H1 (cell line): Measurements from ENCODE around the gene ZNF541. TPM values are rescaled to one million over a fixed set of nuclear protein-coding genes. Genes with fewer than 3 reads are reported as not detected.

Source experiments
- CTCF ChIA-PET: fragments of 300-600 bp; sonication (Branson Sonifier 250); formaldehyde crosslinking; loops from one replicate; lab custom pipeline; 2021; ENCODE audit not compliant: partially characterized antibody; lab: Charles Lee
- POLR2A ChIA-PET: fragments of 300-600 bp; sonication (Branson Sonifier 250); formaldehyde crosslinking; loops from one replicate; lab custom pipeline; 2021; ENCODE audit warnings: inconsistent platforms; ENCODE audit not compliant: partially characterized antibody; lab: Charles Lee
- DNase-seq, 2 experiments: peaks; one replicate each; pipeline versions ENCODE4 v3.0.0 to v3.0.0-alpha.2; 2010 to 2022; ENCODE audit warnings: low spot score in 2 of 2, low read depth in 1 of 2, mixed read lengths in 1 of 2
- FAIRE-seq: peaks from 2 replicates; lab custom pipeline; 2011; peaks lifted over from hg19 to GRCh38; lab: Jason Lieb, UNC
- H2AFZ ChIP-seq: 2 replicates; pipeline ENCODE4 v1.8.1; 2012; ENCODE audit warnings: low read length, inconsistent platforms
- H2AK5ac ChIP-seq: 2 replicates; pipeline ENCODE4 v1.6.1; 2013; ENCODE audit warnings: low read depth, low read length
- H2BK120ac ChIP-seq: replicated peaks from 2 replicates; pipeline ENCODE3; 2013; ENCODE audit warnings: low read depth, low read length, inconsistent platforms
- H2BK12ac ChIP-seq: 2 replicates; pipeline ENCODE4 v1.6.1; 2013; ENCODE audit warnings: low read depth, low read length
- H2BK15ac ChIP-seq: 2 replicates; pipeline ENCODE4 v1.6.1; 2013; ENCODE audit warnings: low read length
- H2BK20ac ChIP-seq: 2 replicates; pipeline ENCODE4 v1.6.1; 2013; ENCODE audit warnings: low read length
- H2BK5ac ChIP-seq: 2 replicates; pipeline ENCODE4 v1.6.1; 2013; ENCODE audit warnings: low read depth, low read length
- H3K14ac ChIP-seq: 2 replicates; pipeline ENCODE4 v1.6.1; 2013; ENCODE audit warnings: inconsistent platforms; ENCODE audit not compliant: insufficient read length
- H3K18ac ChIP-seq: 2 replicates; pipeline ENCODE4 v1.6.1; 2013; ENCODE audit warnings: low read length; ENCODE audit errors: extremely low read depth
- H3K23ac ChIP-seq: 2 replicates; pipeline ENCODE4 v1.6.1; 2013; ENCODE audit warnings: inconsistent platforms; ENCODE audit not compliant: insufficient read length
- H3K23me2 ChIP-seq: 2 replicates; pipeline ENCODE4 v1.6.1; 2013; ENCODE audit warnings: low read depth, low read length
- H3K27ac ChIP-seq: 2 replicates; pipeline ENCODE4 v1.6.1; 2011; ENCODE audit warnings: low read depth, low read length, inconsistent platforms
- H3K27me3 ChIP-seq, 4 experiments: replicated peaks in 1 of 4; 1 replicate in 1 of 4; 2 replicates in 3 of 4; pipeline versions ENCODE4 v1.6.1 to v1.8.1; 2011 to 2013; ENCODE audit warnings: low read length in 3 of 4, mild to moderate bottlenecking in 3 of 4, inconsistent platforms in 2 of 4, mixed read lengths in 2 of 4, moderate library complexity in 1 of 4; ENCODE audit not compliant: control insufficient read depth in 3 of 4, insufficient read depth in 3 of 4; ENCODE audit errors: extremely low read depth in 1 of 4
- H3K36me3 ChIP-seq, 4 experiments: 2 replicates each; pipeline versions ENCODE4 v1.6.1 to v1.8.1; 2011 to 2013; ENCODE audit warnings: mild to moderate bottlenecking in 4 of 4, low read length in 3 of 4, moderate library complexity in 2 of 4, control low read depth in 1 of 4, inconsistent platforms in 1 of 4; ENCODE audit not compliant: insufficient read depth in 4 of 4, control insufficient read depth in 2 of 4
- H3K4ac ChIP-seq: replicated peaks from 2 replicates; pipeline ENCODE3; 2013; ENCODE audit warnings: low read length, low read depth, mixed read lengths, inconsistent platforms; ENCODE audit not compliant: insufficient read length
- H3K4me1 ChIP-seq, 4 experiments: replicated peaks in 1 of 4; 1 replicate in 1 of 4; 2 replicates in 3 of 4; pipeline versions ENCODE4 v1.6.1 to v1.8.1; 2011 to 2013; ENCODE audit warnings: low read length in 3 of 4, inconsistent platforms in 2 of 4, mixed read lengths in 1 of 4; ENCODE audit not compliant: insufficient read depth in 4 of 4, control insufficient read depth in 3 of 4
- H3K4me2 ChIP-seq, 2 experiments: 2 replicates each; pipeline versions ENCODE4 v1.6.1 to v1.8.1; 2011 to 2013; ENCODE audit warnings: low read depth in 2 of 2, low read length in 2 of 2, control low read depth in 1 of 2, inconsistent platforms in 1 of 2, mild to moderate bottlenecking in 1 of 2; ENCODE audit not compliant: insufficient read depth in 1 of 2
- H3K4me3 ChIP-seq, 4 experiments: fragments of 200-600, 300-600 bp in 1 of 4; sonication (generic), shearing (Covaris generic), sonication (Bioruptor Twin) in 1 of 4; 2 replicates each; pipeline versions ENCODE4 v1.5.1 to v1.8.1; 2011 to 2016; ENCODE audit warnings: low read length in 4 of 4, low read depth in 3 of 4, control low read depth in 2 of 4, inconsistent platforms in 2 of 4, mild to moderate bottlenecking in 2 of 4, mixed read lengths in 1 of 4, moderate library complexity in 1 of 4; ENCODE audit not compliant: insufficient read depth in 2 of 4; ENCODE audit errors: extremely low read depth in 1 of 4
- H3K56ac ChIP-seq: replicated peaks from 2 replicates; pipeline ENCODE3; 2013; ENCODE audit warnings: low read depth, mild to moderate bottlenecking, mixed read lengths, low read length, inconsistent platforms; ENCODE audit not compliant: insufficient read length
- H3K79me1 ChIP-seq: 2 replicates; pipeline ENCODE4 v1.6.1; 2013; ENCODE audit warnings: low read depth, low read length, control low read depth
- H3K79me2 ChIP-seq, 2 experiments: 2 replicates each; pipeline versions ENCODE4 v1.6.1 to v1.8.1; 2012 to 2013; ENCODE audit warnings: low read length in 2 of 2, mild to moderate bottlenecking in 2 of 2, inconsistent platforms in 1 of 2; ENCODE audit not compliant: insufficient read depth in 2 of 2, control insufficient read depth in 1 of 2
- H3K9ac ChIP-seq, 4 experiments: replicated peaks in 1 of 4; 1 replicate in 1 of 4; 2 replicates in 3 of 4; pipeline versions ENCODE4 v1.6.1 to v1.8.1; 2011 to 2013; ENCODE audit warnings: low read depth in 3 of 4, low read length in 3 of 4, control low read depth in 2 of 4, mild to moderate bottlenecking in 2 of 4, moderate library complexity in 2 of 4, inconsistent platforms in 1 of 4; ENCODE audit errors: extremely low read depth in 1 of 4
- H3K9me3 ChIP-seq, 2 experiments: 2 replicates each; pipeline versions ENCODE4 v1.6.1 to v1.8.1; 2012 to 2013; ENCODE audit warnings: mild to moderate bottlenecking in 2 of 2, moderate library complexity in 2 of 2, control low read depth in 1 of 2, inconsistent platforms in 1 of 2, low read depth in 1 of 2, low read length in 1 of 2, mixed read lengths in 1 of 2; ENCODE audit not compliant: insufficient read depth in 2 of 2
- H4K20me1 ChIP-seq, 2 experiments: replicated peaks in 1 of 2; 2 replicates each; pipeline versions ENCODE3 to v1.8.1; 2011 to 2013; ENCODE audit warnings: inconsistent platforms in 2 of 2, low read length in 2 of 2, mild to moderate bottlenecking in 1 of 2; ENCODE audit not compliant: insufficient read depth in 2 of 2, control insufficient read depth in 1 of 2
- H4K5ac ChIP-seq: 2 replicates; pipeline ENCODE4 v1.6.1; 2013; ENCODE audit warnings: low read length, low read depth, mixed read lengths, inconsistent platforms; ENCODE audit not compliant: insufficient read length
- H4K8ac ChIP-seq: 2 replicates; pipeline ENCODE4 v1.8.0; 2013; ENCODE audit warnings: mild to moderate bottlenecking, moderate library complexity, low read length, inconsistent platforms; ENCODE audit not compliant: insufficient read depth; ENCODE audit errors: extremely low read depth
- H4K91ac ChIP-seq: replicated peaks from 2 replicates; pipeline ENCODE3; 2013; ENCODE audit warnings: low read length, mixed read lengths, inconsistent platforms; ENCODE audit not compliant: insufficient read length
- CBX5 ChIP-seq: fragments of 300-800, 300-1000 bp; sonication (generic); IDR thresholded peaks from 2 replicates; pipeline ENCODE4 v1.7.1; 2016; ENCODE audit warnings: antibody characterized with exemption, low read length, low read depth
- EP300 ChIP-seq, 2 experiments: IDR thresholded peaks; 1 replicate in 1 of 2; 2 replicates in 1 of 2; pipeline ENCODE4 v1.6.1; 2011 to 2012; ENCODE audit warnings: low read depth in 2 of 2, low read length in 2 of 2, mild to moderate bottlenecking in 2 of 2, borderline replicate concordance in 1 of 2, inconsistent platforms in 1 of 2, moderate library complexity in 1 of 2
- EZH2 ChIP-seq: fragments of 200-600 bp; sonication (generic); IDR thresholded peaks from 2 replicates; pipeline ENCODE4 v1.7.1; 2012; ENCODE audit warnings: low read depth, mild to moderate bottlenecking, moderate library complexity, low read length, inconsistent platforms; ENCODE audit not compliant: severe bottlenecking
- GTF2F1 ChIP-seq: IDR thresholded peaks from 2 replicates; pipeline ENCODE4 v1.6.1; 2012; ENCODE audit warnings: low read depth, low read length, improper control_type of control experiment, borderline replicate concordance
- HDAC2 ChIP-seq, 2 experiments: fragments of 300-600 bp in 1 of 2; sonication (generic) in 1 of 2; IDR thresholded peaks; 2 replicates each; pipeline ENCODE4 v1.6.1; 2011 to 2012; ENCODE audit warnings: low read depth in 2 of 2, low read length in 2 of 2, mild to moderate bottlenecking in 2 of 2, moderate library complexity in 2 of 2, borderline replicate concordance in 1 of 2, inconsistent platforms in 1 of 2
- POU5F1 ChIP-seq: IDR thresholded peaks from 2 replicates; pipeline ENCODE4 v1.6.1; 2011; ENCODE audit warnings: low read depth, mild to moderate bottlenecking, low read length, moderate library complexity
- WGBS, 2 experiments: shearing (Covaris generic) in 1 of 2; methylation state at CpG; one replicate each; pipeline versions ENCODE4 v1.1.6 to v1.1.7; 2013 to 2015; ENCODE audit warnings: low lambda C conversion rate in 2 of 2, mixed read lengths in 2 of 2, inconsistent platforms in 1 of 2, low coverage in 1 of 2, missing lambda C conversion rate in 1 of 2; ENCODE audit not compliant: insufficient replicate concordance in 2 of 2, insufficient coverage in 1 of 2, insufficient read length in 1 of 2; ENCODE audit errors: extremely low coverage in 1 of 2, missing lambda C conversion rate in 1 of 2; 5-methylcytosine and 5-hydroxymethylcytosine counted together
- polyA plus RNA-seq, 7 experiments: library from polyadenylated mRNA; depleted of rRNA in 3 of 7; stranded (reverse) in 5 of 7; unstranded in 2 of 7; fragments of >200 nt in 5 of 7; fragments of 200-250 nt in 2 of 7; gene quantifications; 1 replicate in 5 of 7; 2 replicates in 1 of 7; 4 replicates in 1 of 7; pipeline versions ENCODE4 v1.2.1 to v1.2.3, GENCODE V29; 2011 to 2013; ENCODE audit warnings: missing spikeins in 2 of 7, mixed read lengths in 2 of 7
- total RNA-seq: library from RNA; stranded (reverse); fragmentation: NEBNext Ultra II Directional; extraction: Animal tissue kit (Norgen Biotek cat#: 25700); gene quantifications from 2 replicates; pipeline ENCODE4 v1.2.1, GENCODE V29; 2021
- TF ChIP-seq, protein P1 (sequence below): IDR thresholded peaks from 2 replicates; pipeline ENCODE4 v1.6.1; 2011; ENCODE audit warnings: low read depth, mild to moderate bottlenecking, low read length; ENCODE audit not compliant: insufficient read depth

Gene ZNF541
- total and polyA plus RNA-seq, 2 of the 8 experiments (the other 6 are each of a cell fraction or from before 2014, with no cell fraction given) = 0.05 TPM; not detected in 1

DNA sequence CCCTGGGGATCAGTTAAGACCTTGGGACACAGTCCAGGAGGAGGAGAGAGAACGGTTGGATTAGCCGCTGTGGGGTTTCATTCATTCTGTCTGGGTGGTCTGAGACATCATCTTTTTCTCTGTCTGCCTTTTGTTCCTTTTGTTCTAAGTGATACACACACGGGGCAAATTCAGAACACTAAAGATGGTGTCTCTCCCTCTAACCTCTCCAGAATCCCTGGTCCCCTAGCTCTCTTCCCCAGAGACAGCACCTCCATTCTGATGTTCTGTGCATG lies 41.0 kb upstream of the ZNF541 start:
- H2BK12ac ChIP-seq = peak overlapping the region; percentile 77
- no peak overlapping the region for H2BK20ac ChIP-seq
- no peak overlapping the region for H3K18ac ChIP-seq
- H3K4me2 ChIP-seq = peak overlapping the region; percentile 45 to 57
- no peak overlapping the region for H2BK120ac ChIP-seq
- H3K23me2 ChIP-seq = peaks cover 3% of the 10 kb centered on the region; the same call in 1 of the 2 replicates
- H4K20me1 ChIP-seq = peaks cover 8 to 22% of the 10 kb centered on the region in 2 experiments
- peaks cover 21 to 49% (median 36%) of the 10 kb centered on the region in 4 experiments for H3K4me1 ChIP-seq
- TF ChIP-seq EP300 (IDR thresholded peaks at IDR 0.05; ENCODE audit: borderline replicate concordance in 1 of 2, low read depth in 2 of 2, low read length in 2 of 2) (no peak), HDAC2 (IDR thresholded peaks at IDR 0.05; ENCODE audit: borderline replicate concordance in 1 of 2, low read depth in 2 of 2, low read length in 2 of 2) (no peak), EZH2 (no peak), GTF2F1 (no peak), CBX5 (no peak), POU5F1 (no peak)
- TF ChIP-seq, protein P1, sequence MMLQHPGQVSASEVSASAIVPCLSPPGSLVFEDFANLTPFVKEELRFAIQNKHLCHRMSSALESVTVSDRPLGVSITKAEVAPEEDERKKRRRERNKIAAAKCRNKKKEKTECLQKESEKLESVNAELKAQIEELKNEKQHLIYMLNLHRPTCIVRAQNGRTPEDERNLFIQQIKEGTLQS = no peak
- H3K4me3 ChIP-seq = peak overlapping the region in 1 of 4 experiments; percentile 14; a peak in 2 of 8 replicates
- H4K5ac ChIP-seq = no peak overlapping the region
- no peak overlapping the region for H3K14ac ChIP-seq
- peak overlapping the region; percentile 98 for H2BK5ac ChIP-seq
- no peak overlapping the region for H2BK15ac ChIP-seq
- no peak overlapping the region for H4K8ac ChIP-seq
- no peak overlapping the region for H4K91ac ChIP-seq
- H3K9me3 ChIP-seq = no peaks in the 10 kb centered on the region
- H3K27me3 ChIP-seq = no peaks in the 10 kb centered on the region
- no peak overlapping the region for H3K56ac ChIP-seq
- FAIRE-seq (no peak), DNase-seq (no peak)
- H3K36me3 ChIP-seq = no peaks in the 10 kb centered on the region; a peak in 1 of 8 replicates
- POLR2A ChIA-PET = interaction anchor here (1.1 to 6.1 kb wide), 5 partner anchors 9 to 131 kb away, joined by 3 to 59 read pairs (median 4); no protein-coding TSS in a partner anchor
- H2AFZ ChIP-seq = no peak overlapping the region
- peak overlapping the region; percentile 77 for H3K27ac ChIP-seq
- H3K4ac ChIP-seq = no peak overlapping the region
- H3K79me1 ChIP-seq = peaks cover 28% of the 10 kb centered on the region
- no peak overlapping the region for H2AK5ac ChIP-seq
- 37% methylated on average over 3 of the region's 3 CpGs; no CpG with 5 or more reads in 1 of the 2 experiments for WGBS, 2 experiments
- H3K79me2 ChIP-seq = peaks cover 41 to 89% of the 10 kb centered on the region in 2 experiments
- CTCF ChIA-PET = interaction anchor here (0.8 to 1.6 kb wide), 2 partner anchors 12 to 53 kb away, joined by 3 to 4 read pairs; no protein-coding TSS in a partner anchor
- no peak overlapping the region for H3K23ac ChIP-seq
- H3K9ac ChIP-seq = no peak overlapping the region
